Midbrain (tissue), 1 donor: ENCODE results near the gene RPL34.
"Not testable (repeated sequence)": the region's sequence is repeated elsewhere in the genome, so short reads cannot be mapped to it uniquely, and the experiment has no call there.

Source experiments
- DNase-seq: peaks from one replicate; lab custom pipeline; 2025; lab: John Stamatoyannopoulos, UW

RPL34 gene

GRCh38 chr4:108620101-108620932 is at the start of gene RPL34:
RPL34 (plus strand) TSS chr4:108620576; CDS start chr4:108621960, 1,384 bp downstream.
- DNase-seq, result peak; percentile 99

- no peak for DNase-seq
Measured at GRCh38 chr4:108570993-108571569, 49.3 kb upstream of the RPL34 start.

GRCh38 chr4:108574402-108574801 is 46.0 kb upstream of the RPL34 start:
- no peak for DNase-seq

- no peak for DNase-seq
Measured at GRCh38 chr4:108581083-108581482, 39.3 kb upstream of the RPL34 start.

GRCh38 chr4:108586778-108587177 is 33.6 kb upstream of the RPL34 start:
- no peak for DNase-seq

- no peak for DNase-seq
Measured at GRCh38 chr4:108588878-108589277, 31.5 kb upstream of the RPL34 start.

- DNase-seq, result no peak
Measured at GRCh38 chr4:108589961-108590360, 30.4 kb upstream of the RPL34 start.

- DNase-seq, result no peak
Measured at GRCh38 chr4:108590776-108591175, 29.6 kb upstream of the RPL34 start.

- no peak for DNase-seq
Measured at GRCh38 chr4:108592674-108592986, 27.7 kb upstream of the RPL34 start.

GRCh38 chr4:108594296-108594695 is 26.1 kb upstream of the RPL34 start:
- DNase-seq, result not testable (repeated sequence)

GRCh38 chr4:108596344-108596743 is 24.0 kb upstream of the RPL34 start:
- no peak for DNase-seq

GRCh38 chr4:108601106-108601505 is 19.3 kb upstream of the RPL34 start:
- no peak for DNase-seq

GRCh38 chr4:108601532-108601931 is 18.8 kb upstream of the RPL34 start:
- DNase-seq, result no peak

- no peak for DNase-seq
Measured at GRCh38 chr4:108602163-108602562, 18.2 kb upstream of the RPL34 start.

- no peak for DNase-seq
Measured at GRCh38 chr4:108607079-108607815, 13.1 kb upstream of the RPL34 start.

GRCh38 chr4:108611365-108611764 is 9.0 kb upstream of the RPL34 start:
- DNase-seq, result peak; percentile 20

GRCh38 chr4:108612365-108612764 is 8.0 kb upstream of the RPL34 start:
- DNase-seq, result no peak

GRCh38 chr4:108619372-108620100 is 840 bp upstream of the RPL34 start:
- DNase-seq, result no peak

GRCh38 chr4:108620933-108621905 is 843 bp downstream of the RPL34 start:
- no peak for DNase-seq

GRCh38 chr4:108622022-108622421 is 1.6 kb downstream of the RPL34 start:
- DNase-seq, result no peak

- DNase-seq, result no peak
Measured at GRCh38 chr4:108622828-108623227, 2.5 kb downstream of the RPL34 start.
